IPS-18a (cell line): ENCODE measurements around the gene SKP1.
A peak's percentile ranks its signal among the peaks of the same experiment; 100 is the strongest.

Experiments
- H3K27ac ChIP-seq: one replicate; pipeline ENCODE4 v1.5.1; 2013; ENCODE audit warnings: low read length
- H3K27me3 ChIP-seq: one replicate; pipeline ENCODE4 v1.6.1; 2013; ENCODE audit warnings: mild to moderate bottlenecking, low read length; ENCODE audit not compliant: control insufficient read depth, insufficient read depth
- H3K36me3 ChIP-seq: one replicate; pipeline ENCODE4 v1.6.1; 2013; ENCODE audit warnings: low read depth, low read length; ENCODE audit not compliant: control insufficient read depth
- H3K4me1 ChIP-seq: one replicate; pipeline ENCODE4 v1.6.1; 2013; ENCODE audit warnings: low read depth, low read length; ENCODE audit not compliant: control insufficient read depth
- H3K4me3 ChIP-seq: one replicate; pipeline ENCODE4 v1.5.1; 2013; ENCODE audit warnings: low read length
- H3K9ac ChIP-seq: one replicate; pipeline ENCODE4 v1.6.1; 2013; ENCODE audit warnings: mild to moderate bottlenecking, low read length, moderate library complexity
- H3K9me3 ChIP-seq: one replicate; pipeline ENCODE4 v1.6.1; 2013; ENCODE audit warnings: low read depth, low read length; ENCODE audit not compliant: control insufficient read depth

Gene SKP1

DNA sequence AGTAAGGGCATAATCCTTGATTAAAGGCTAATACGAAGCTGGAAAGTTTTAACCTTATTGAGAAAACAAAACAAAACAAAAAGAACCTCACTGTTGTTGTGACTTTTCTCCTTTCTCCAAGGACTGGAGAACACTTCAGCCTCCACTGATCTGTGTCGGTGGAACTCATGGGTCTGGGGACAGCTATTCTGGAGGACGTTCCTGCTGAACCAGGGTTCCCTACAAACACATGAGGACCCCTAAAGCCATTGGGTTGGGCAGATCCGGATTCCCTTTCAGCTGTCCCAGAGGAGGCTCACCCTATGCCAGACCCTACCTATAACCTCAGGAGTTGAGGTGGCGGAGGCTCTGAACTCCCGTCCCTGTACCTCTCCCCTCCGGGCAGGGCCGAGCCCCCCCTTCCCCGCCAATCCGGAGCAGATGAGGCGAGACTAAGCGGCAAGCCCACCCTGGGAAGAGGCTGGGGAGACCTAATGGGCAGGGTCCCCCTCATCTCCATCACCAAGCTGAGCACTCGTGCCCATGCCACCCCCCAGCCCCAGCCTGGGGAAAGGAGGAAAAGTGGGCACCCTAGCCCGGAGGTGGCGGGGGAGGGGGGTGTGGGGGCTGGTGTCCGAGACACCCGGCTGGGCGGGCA is 63.9 kb downstream of the SKP1 start:
- H3K27me3 ChIP-seq, result peaks cover 36% of the 10 kb centered on the region

DNA sequence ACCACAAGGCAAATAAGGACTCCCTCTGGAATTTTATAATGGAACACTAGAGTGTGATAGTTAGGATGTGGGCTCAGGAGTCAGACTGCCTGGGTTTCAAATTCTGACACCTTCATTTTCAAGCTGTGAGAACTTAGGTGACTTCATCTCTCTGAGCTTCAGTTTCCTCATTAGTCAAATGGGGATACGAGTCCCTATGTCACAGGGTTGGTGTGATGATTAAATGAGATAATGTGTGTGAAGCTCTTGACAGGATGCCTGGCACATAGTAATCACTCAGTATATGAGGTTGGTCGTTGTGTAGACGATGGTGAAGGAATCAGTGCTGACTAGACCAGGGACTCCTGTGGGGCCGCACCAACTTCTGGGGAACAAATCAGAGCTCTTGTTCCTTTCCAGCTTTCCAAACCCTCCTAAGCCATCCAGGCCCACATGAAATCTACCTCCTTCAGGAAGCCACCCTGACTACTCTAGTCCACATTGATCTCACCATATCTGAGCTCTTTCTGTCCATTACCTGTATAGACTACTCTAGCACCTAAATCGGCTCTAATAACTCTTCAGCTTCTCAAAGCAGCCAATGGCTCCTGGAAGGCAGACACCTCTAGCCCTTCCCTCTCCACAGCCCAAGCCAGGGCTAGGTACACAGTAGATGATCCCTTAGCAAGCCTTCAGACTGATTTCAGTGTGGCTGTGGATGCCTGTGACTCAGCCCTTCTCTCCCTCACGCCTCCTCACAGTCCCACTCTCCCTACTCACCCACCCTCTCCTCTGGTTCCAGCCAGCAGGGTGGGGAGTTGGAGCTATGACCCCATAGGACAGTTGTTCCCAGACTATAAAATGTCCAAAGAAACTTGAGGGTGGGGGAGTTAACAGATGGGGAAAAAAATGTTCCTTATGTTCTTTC is 64.8 kb downstream of the SKP1 start:
- H3K27me3 ChIP-seq, result peaks cover 36% of the 10 kb centered on the region
- no peak overlapping the region for H3K4me3 ChIP-seq
- peaks cover 4% of the 10 kb centered on the region for H3K4me1 ChIP-seq
- H3K27ac ChIP-seq, result no peak overlapping the region
- no peaks in the 10 kb centered on the region for H3K36me3 ChIP-seq
- H3K9ac ChIP-seq, result no peak overlapping the region
- no peaks in the 10 kb centered on the region for H3K9me3 ChIP-seq

More for the DNA sequence above, 63.9 kb downstream of the SKP1 start:
- Histone ChIP-seq H3K4me1 (peaks cover 4% of the 10 kb centered on the region), H3K9ac (no peak overlapping the region), H3K27ac (no peak overlapping the region), H3K36me3 (no peaks in the 10 kb centered on the region), H3K9me3 (no peaks in the 10 kb centered on the region), H3K4me3 (no peak overlapping the region)

DNA sequence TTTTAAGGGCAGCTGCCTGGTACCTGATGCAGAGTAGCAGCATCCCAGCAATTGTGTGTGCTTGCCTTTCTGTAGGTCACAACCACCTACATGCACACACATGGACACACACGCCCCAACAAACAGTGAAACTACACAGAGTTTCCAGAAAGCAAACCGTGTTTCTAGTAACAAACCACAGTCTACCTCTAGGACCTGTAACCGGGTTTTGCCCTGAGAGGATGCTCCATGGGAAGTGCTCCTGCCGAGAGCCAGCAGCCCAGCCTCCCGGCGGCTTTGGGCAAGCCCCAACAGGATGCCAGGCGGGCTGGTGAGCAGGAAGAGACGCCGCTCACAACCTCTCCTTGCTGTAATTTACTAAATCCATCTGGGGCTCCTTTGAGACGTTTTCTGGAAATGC is 66.4 kb downstream of the SKP1 start:
- Histone ChIP-seq H3K4me3 (no peak overlapping the region), H3K27ac (no peak overlapping the region), H3K27me3 (peaks cover 30% of the 10 kb centered on the region), H3K36me3 (no peaks in the 10 kb centered on the region), H3K9me3 (no peaks in the 10 kb centered on the region), H3K4me1 (peaks cover 4% of the 10 kb centered on the region), H3K9ac (no peak overlapping the region)

DNA sequence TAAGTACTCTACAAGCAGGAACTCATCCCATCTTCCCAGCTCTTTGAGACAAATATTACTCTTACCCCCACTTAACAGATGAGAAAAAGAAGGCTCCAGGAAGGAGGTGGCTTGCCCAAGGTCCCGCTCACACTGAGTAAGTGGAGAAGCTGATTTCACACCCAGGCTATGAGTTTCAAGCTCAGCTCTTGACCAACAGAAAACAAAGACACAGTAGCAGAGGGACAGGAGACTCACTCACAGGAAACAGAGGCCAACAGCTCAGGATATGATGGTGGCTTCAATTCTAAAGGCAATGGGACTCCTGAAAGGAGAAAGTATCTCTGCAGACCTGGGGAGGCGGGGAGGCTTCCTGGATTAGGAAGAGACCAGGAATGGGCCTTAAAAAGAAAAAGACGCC is 69.0 kb downstream of the SKP1 start:
- no peaks in the 10 kb centered on the region for H3K4me1 ChIP-seq
- H3K4me3 ChIP-seq, result no peak overlapping the region
- peaks cover 19% of the 10 kb centered on the region for H3K27me3 ChIP-seq
- no peak overlapping the region for H3K9ac ChIP-seq
- H3K36me3 ChIP-seq, result no peaks in the 10 kb centered on the region
- H3K9me3 ChIP-seq, result no peaks in the 10 kb centered on the region
- H3K27ac ChIP-seq, result no peak overlapping the region

DNA sequence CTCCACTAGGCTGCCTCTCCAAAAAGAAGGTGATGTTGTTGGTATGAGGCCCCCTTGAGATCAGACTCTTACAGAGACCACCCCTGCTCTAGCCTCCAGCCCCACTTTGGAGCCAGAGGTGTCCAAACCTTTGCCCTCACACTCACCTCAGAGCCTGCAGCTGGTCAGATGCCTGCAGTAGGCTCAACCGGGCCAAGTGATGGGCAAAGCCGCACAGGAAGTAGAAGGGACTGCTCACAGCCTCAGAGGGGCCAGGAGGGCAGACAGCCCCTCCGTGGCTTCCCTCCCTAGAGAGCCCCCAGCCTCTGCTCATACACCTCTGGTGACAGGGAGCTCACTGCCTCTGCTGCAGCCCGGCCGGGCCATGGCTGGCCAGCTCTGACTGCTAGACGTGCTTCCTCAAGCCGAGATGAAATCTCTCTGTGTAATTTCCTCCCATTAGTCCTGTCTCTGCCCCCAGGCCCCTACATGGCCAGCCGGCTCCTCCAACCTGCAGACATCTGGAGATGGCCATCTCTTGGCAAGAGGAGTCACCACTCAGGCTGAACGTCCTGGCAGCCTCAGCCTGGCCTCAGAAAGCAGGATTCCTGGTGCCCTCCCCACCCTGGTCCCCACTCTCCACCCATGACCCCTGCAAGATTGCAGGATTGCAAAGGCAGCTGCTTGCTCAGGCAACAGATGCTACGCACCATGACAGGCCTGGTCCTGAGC is 69.6 kb downstream of the SKP1 start:
- no peaks in the 10 kb centered on the region for H3K9me3 ChIP-seq
- no peaks in the 10 kb centered on the region for H3K4me1 ChIP-seq
- H3K9ac ChIP-seq, result no peak overlapping the region
- no peak overlapping the region for H3K4me3 ChIP-seq
- H3K27ac ChIP-seq, result no peak overlapping the region
- H3K27me3 ChIP-seq, result peaks cover 13% of the 10 kb centered on the region
- H3K36me3 ChIP-seq, result no peaks in the 10 kb centered on the region

DNA sequence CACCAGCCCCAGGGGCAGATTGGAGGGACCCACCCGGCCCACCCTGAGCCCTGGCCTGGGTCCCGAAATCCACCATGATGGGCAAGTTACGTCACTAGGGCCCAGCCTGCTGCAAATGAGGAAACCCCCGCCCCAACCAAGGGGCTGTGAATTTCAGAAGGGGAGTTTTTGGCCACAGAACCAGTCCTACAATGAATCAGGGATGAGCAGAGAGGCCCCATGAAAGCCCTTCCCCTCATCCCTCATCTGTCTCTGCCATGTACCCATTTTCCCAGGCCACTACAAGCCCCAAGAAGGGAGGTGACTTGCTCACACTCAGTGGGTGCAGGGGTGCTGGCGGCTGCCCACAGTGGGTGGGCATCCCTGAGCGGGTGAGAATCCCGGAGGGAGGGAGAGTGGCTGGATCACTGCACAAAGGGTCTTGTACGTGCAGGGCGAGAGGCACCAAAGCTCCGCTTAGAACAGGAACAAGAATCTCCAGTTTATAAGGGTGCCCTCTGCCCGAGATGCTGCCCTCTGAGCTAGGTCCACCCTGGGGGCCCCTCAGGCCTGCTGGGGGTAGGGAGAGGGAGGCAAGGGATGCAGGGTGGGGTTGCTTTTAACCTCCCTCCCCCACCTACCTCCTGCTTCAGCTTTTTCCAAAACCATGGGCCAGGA is 72.6 kb downstream of the SKP1 start:
- Histone ChIP-seq H3K4me1 (peaks cover 17% of the 10 kb centered on the region), H3K36me3 (no peaks in the 10 kb centered on the region), H3K4me3 (no peak overlapping the region), H3K9ac (no peak overlapping the region), H3K9me3 (no peaks in the 10 kb centered on the region), H3K27ac (no peak overlapping the region), H3K27me3 (peaks cover 19% of the 10 kb centered on the region)

DNA sequence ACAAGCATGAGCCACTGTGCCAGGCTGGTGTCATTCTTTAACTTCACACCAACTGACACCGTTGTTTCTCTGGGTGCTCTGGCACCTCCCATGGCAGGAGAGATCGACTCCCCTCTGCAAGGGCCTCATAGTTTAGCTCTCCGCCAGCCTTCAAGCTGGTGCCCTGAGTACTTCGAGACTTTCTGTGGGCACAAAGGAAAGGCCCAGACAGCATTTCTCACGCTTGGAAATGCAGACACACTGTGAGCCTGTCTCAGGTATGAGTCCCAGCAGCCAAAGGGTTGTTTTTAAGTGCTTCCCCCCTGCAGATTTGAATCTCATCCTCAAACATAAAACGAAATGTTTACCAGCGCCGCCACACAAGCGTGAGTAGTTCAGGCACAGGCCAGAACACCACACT is 73.4 kb downstream of the SKP1 start:
- Histone ChIP-seq H3K27ac (no peak overlapping the region), H3K4me3 (no peak overlapping the region)

DNA sequence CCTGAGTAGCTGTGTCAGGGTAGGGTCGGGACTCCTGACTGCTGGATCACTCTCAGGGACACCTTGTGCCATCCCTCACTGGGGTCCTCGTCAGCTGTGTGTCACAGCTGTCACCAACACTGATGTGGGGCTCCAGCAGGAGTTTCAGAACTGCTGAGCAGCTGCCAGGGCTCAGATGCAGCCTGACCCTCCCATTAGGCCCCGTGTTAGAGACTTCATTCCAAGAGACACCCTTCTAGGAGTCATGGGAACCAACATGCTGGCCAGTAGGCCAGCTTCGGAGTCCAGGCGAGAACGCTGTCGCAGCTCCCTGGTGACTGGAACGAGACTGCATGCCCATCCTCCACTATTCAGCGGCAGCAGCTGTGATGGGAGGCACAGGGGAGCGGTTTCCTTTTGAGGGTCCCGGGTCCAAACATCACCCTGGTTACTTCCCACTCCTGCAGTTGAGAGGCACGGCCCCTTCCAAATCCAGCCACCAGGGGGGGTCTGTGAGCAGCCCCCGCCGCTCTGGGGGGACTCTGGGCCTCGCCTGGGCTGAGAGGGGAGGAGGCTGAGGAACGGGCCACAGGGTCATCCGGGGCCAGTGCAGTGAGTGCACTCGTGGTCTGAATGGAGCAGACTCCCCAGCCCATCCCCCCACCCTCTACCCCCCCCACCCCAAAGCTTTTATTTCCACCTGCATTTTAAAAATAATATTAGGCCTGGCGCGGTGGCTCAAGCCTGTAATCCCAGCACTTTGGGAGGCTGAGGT is 74.9 kb downstream of the SKP1 start:
- Histone ChIP-seq H3K4me3 (no peak overlapping the region), H3K9ac (no peak overlapping the region), H3K27ac (no peak overlapping the region)

More for the DNA sequence above, 73.4 kb downstream of the SKP1 start:
- H3K9me3 ChIP-seq, result no peaks in the 10 kb centered on the region
- H3K4me1 ChIP-seq, result peaks cover 17% of the 10 kb centered on the region
- H3K27me3 ChIP-seq, result peaks cover 27% of the 10 kb centered on the region
- no peaks in the 10 kb centered on the region for H3K36me3 ChIP-seq
- H3K9ac ChIP-seq, result no peak overlapping the region

DNA sequence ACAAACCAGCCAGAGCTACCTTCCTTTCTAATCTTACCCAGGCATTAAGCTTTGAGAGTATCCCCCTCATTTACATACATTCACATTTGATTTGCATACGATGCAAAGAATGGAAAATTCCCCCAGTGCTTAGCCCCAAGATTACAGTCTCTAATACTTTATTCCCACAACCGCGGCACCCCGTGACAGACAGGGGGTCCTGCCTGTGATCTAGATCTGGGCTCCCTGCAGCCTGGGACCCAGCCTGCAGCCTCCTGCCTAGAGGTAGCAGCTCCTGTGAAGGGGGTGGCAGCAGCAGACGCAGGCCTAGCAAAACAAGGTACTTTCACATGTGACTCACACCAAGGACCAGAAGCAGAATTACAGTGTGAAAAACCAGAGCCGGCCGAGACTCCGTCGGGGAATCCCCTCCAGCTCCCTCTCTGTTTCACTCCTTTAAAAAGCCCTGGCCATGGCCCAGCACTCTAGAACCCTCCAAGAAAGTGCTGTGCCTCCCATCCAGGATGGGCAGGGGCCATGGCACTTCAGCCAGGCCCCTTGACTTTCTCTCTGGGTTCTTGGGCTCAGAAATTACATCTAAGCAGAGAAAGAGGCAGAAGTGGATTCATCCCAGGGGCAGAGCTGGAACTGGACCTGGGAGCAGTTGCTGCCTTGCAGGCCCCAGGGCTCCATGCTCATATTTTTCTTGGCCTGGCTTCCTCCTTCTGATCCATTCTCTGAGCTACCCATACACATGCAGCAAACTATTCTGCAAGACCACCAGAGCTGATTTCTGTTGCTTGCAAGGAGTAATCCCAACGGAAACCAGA is 76.3 kb downstream of the SKP1 start:
- peak overlapping the region; percentile 34 for H3K4me3 ChIP-seq
- H3K27me3 ChIP-seq, result peaks cover 39% of the 10 kb centered on the region
- H3K9me3 ChIP-seq, result no peaks in the 10 kb centered on the region
- H3K9ac ChIP-seq, result no peak overlapping the region
- H3K27ac ChIP-seq, result peak overlapping the region; percentile 13
- H3K36me3 ChIP-seq, result no peaks in the 10 kb centered on the region
- peaks cover 17% of the 10 kb centered on the region for H3K4me1 ChIP-seq

More for the DNA sequence above, 74.9 kb downstream of the SKP1 start:
- H3K36me3 ChIP-seq, result no peaks in the 10 kb centered on the region
- peaks cover 38% of the 10 kb centered on the region for H3K27me3 ChIP-seq
- no peaks in the 10 kb centered on the region for H3K9me3 ChIP-seq
- peaks cover 17% of the 10 kb centered on the region for H3K4me1 ChIP-seq

DNA sequence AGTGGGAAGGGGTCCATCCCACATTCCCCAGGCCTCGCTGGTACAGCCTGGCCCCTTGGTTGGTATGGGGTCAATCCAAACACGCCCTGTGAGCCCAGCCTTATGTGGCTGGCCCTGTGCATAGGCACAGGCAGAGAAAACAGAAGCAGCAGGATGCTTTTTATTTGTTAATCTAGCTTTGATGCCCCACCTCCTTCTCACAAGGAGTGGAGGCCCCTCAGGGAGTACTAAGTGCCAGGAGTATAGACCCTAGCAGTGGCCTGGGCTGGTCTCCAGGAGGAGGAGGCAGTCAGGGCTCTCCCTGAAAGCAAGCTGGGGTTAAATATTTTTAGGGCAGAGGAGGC is 76.8 kb downstream of the SKP1 start:
- H3K36me3 ChIP-seq, result no peaks in the 10 kb centered on the region
- H3K27ac ChIP-seq, result peak overlapping the region; percentile 13
- H3K27me3 ChIP-seq, result peaks cover 39% of the 10 kb centered on the region
- H3K9ac ChIP-seq, result no peak overlapping the region
- H3K4me3 ChIP-seq, result peak overlapping the region; percentile 34
- H3K9me3 ChIP-seq, result no peaks in the 10 kb centered on the region
- H3K4me1 ChIP-seq, result peaks cover 17% of the 10 kb centered on the region
